HCT116 (cell line): Measurements from ENCODE around the gene SYCP3. TPM values are rescaled to one million over a fixed set of nuclear protein-coding genes. Genes with fewer than 3 reads are reported as not detected.

Source experiments
- ATAC-seq: fragments of 200-7000 bp; cut with Tn5 transposase; 2 replicates; pipeline ENCODE4 v1.9.1; 2020; ENCODE audit warnings: mild to moderate bottlenecking, moderate library complexity
- BruUV-seq: library from RNA; stranded (reverse); fragments of 400-500 nt; replicated peaks from 2 replicates; lab custom pipeline; 2021; lab: Mats Ljungman, UMichigan
- CTCF ChIA-PET: fragments of 300-600 bp; sonication (Branson Sonifier 250); formaldehyde crosslinking; loops from one replicate; lab custom pipeline; 2021; ENCODE audit warnings: antibody characterized with exemption; lab: Charles Lee
- POLR2A ChIA-PET: fragments of 300-600, 350-600 bp; sonication (Branson Sonifier 250); formaldehyde crosslinking; loops from one replicate; lab custom pipeline; 2021; ENCODE audit warnings: antibody characterized with exemption; lab: Charles Lee
- RAD21 ChIA-PET, 2 experiments: fragments of 300-600 bp; sonication (Branson Sonifier 250); formaldehyde crosslinking; loops; one replicate each; lab custom pipeline; 2023; ENCODE audit warnings: low total read pairs in 2 of 2; ENCODE audit not compliant: uncharacterized antibody in 2 of 2, unreplicated experiment in 2 of 2, low non-redundant PET in 1 of 2; lab: Charles Lee
- DNase-seq: peaks from one replicate; pipeline ENCODE4 v3.0.0-alpha.2; 2010; ENCODE audit warnings: low read depth, low spot score
- H2AFZ ChIP-seq: fragments of 200-600 bp; shearing (Covaris generic), sonication (generic); 2 replicates; pipeline ENCODE4 v1.6.1; 2017; ENCODE audit warnings: low read depth, mixed run types, mixed read lengths, antibody characterized with exemption, low read length; ENCODE audit not compliant: poor library complexity, severe bottlenecking
- H3K27ac ChIP-seq: 2 replicates; pipeline ENCODE4 v1.5.1; 2012; ENCODE audit warnings: low read depth, low read length
- H3K27me3 ChIP-seq: fragments of 200-600 bp; sonication (generic); 2 replicates; pipeline ENCODE4 v1.6.1; 2016; ENCODE audit warnings: mixed run types, low read length, mixed read lengths; ENCODE audit not compliant: insufficient read depth
- H3K36me3 ChIP-seq, 2 experiments: fragments of 200-500 bp in 1 of 2; fragments of 200-600 bp in 1 of 2; sonication (Bioruptor generic) in 1 of 2; sonication (generic) in 1 of 2; 2 replicates each; pipeline versions ENCODE4 v1.5.1 to v1.6.1; 2014 to 2016; ENCODE audit warnings: low read length in 2 of 2, inconsistent platforms in 1 of 2, mixed read lengths in 1 of 2, mixed run types in 1 of 2; ENCODE audit not compliant: insufficient read depth in 2 of 2, control insufficient read depth in 1 of 2
- H3K4me1 ChIP-seq, 2 experiments: fragments of 200-600 bp in 1 of 2; sonication (generic) in 1 of 2; 2 replicates each; pipeline versions ENCODE4 v1.5.1 to v1.6.1; 2012 to 2017; ENCODE audit warnings: low read length in 2 of 2, inconsistent platforms in 1 of 2, mild to moderate bottlenecking in 1 of 2, mixed read lengths in 1 of 2, mixed run types in 1 of 2, moderate library complexity in 1 of 2; ENCODE audit not compliant: insufficient read depth in 2 of 2, control insufficient read depth in 1 of 2
- H3K4me2 ChIP-seq: fragments of 200-600 bp; sonication (generic); 2 replicates; pipeline ENCODE4 v1.6.1; 2017; ENCODE audit warnings: mixed run types, low read length, mixed read lengths
- H3K4me3 ChIP-seq, 2 experiments: fragments of 200-600 bp in 1 of 2; sonication (generic) in 1 of 2; replicated peaks in 1 of 2; 2 replicates each; pipeline ENCODE4 v1.5.1; 2011 to 2016; ENCODE audit warnings: low read length in 2 of 2, control low read depth in 1 of 2, low read depth in 1 of 2, mild to moderate bottlenecking in 1 of 2, mixed read lengths in 1 of 2, mixed run types in 1 of 2
- H3K79me2 ChIP-seq: fragments of 200-600 bp; sonication (generic); 2 replicates; pipeline ENCODE4 v1.6.1; 2017; ENCODE audit warnings: mild to moderate bottlenecking, mixed run types, low read length, moderate library complexity, mixed read lengths; ENCODE audit not compliant: insufficient read depth
- H3K9ac ChIP-seq: fragments of 200-600 bp; sonication (generic); 2 replicates; pipeline ENCODE4 v1.6.1; 2016; ENCODE audit warnings: low read length, mixed read lengths
- H3K9me2 ChIP-seq: fragments of 200-600 bp; sonication (generic), shearing (Covaris generic); 2 replicates; pipeline ENCODE4 v1.6.1; 2017; ENCODE audit warnings: mixed run types, mild to moderate bottlenecking, moderate library complexity; ENCODE audit not compliant: insufficient read depth
- H3K9me3 ChIP-seq, 2 experiments: fragments of 200-500 bp in 1 of 2; fragments of 200-600 bp in 1 of 2; sonication (Bioruptor generic) in 1 of 2; sonication (generic) in 1 of 2; 2 replicates each; pipeline ENCODE4 v1.6.1; 2014 to 2017; ENCODE audit warnings: low read length in 2 of 2, mixed read lengths in 2 of 2, inconsistent platforms in 1 of 2, low read depth in 1 of 2, mild to moderate bottlenecking in 1 of 2, mixed run types in 1 of 2, moderate library complexity in 1 of 2; ENCODE audit not compliant: control insufficient read depth in 1 of 2, insufficient read depth in 1 of 2
- H4K20me1 ChIP-seq: fragments of 200-600 bp; sonication (generic), shearing (Covaris generic); 2 replicates; pipeline ENCODE4 v1.6.1; 2017; ENCODE audit warnings: mixed run types, mild to moderate bottlenecking, moderate library complexity; ENCODE audit not compliant: insufficient read depth
- CBX3 ChIP-seq: IDR thresholded peaks from 2 replicates; pipeline ENCODE4 v1.6.1; 2012; ENCODE audit warnings: low read depth
- CEBPB ChIP-seq: IDR thresholded peaks from 2 replicates; pipeline ENCODE4 v1.6.1; 2012; ENCODE audit warnings: low read depth
- EGR1 ChIP-seq: IDR thresholded peaks from 2 replicates; pipeline ENCODE4 v1.6.1; 2012; ENCODE audit warnings: low read depth
- ELF1 ChIP-seq: IDR thresholded peaks from 2 replicates; pipeline ENCODE4 v1.6.1; 2012; ENCODE audit warnings: low read depth, borderline replicate concordance
- RAD21 ChIP-seq: IDR thresholded peaks from 2 replicates; pipeline ENCODE4 v1.6.1; 2012; ENCODE audit warnings: low read depth, mild to moderate bottlenecking
- SIN3A ChIP-seq: IDR thresholded peaks from 2 replicates; pipeline ENCODE4 v1.6.1; 2012; ENCODE audit warnings: low read depth
- SRF ChIP-seq: IDR thresholded peaks from 2 replicates; pipeline ENCODE4 v1.6.1; 2012; ENCODE audit warnings: low read depth
- TCF7L2 ChIP-seq: IDR thresholded peaks from 2 replicates; pipeline ENCODE4 v1.7.0; 2011; ENCODE audit warnings: borderline replicate concordance, inconsistent platforms; ENCODE audit not compliant: insufficient read depth, insufficient read length; ENCODE audit errors: extremely low read depth
- YY1 ChIP-seq: IDR thresholded peaks from 2 replicates; pipeline ENCODE4 v1.6.1; 2011; ENCODE audit warnings: low read length, low read depth, moderate library complexity, mild to moderate bottlenecking; ENCODE audit not compliant: insufficient replicate concordance; ENCODE audit errors: extremely low read depth
- ZNF274 ChIP-seq: fragments of 200-500 bp; sonication (Bioruptor generic); IDR thresholded peaks from 2 replicates; pipeline ENCODE4 v1.6.1; 2014; ENCODE audit warnings: mild to moderate bottlenecking, low read depth, low read length, inconsistent platforms
- intact Hi-C: fragments of 100-400 bp; cut with micrococcal nuclease; formaldehyde crosslinking; loops from 2 replicates; pipeline ENCODE4 v1.10.0; 2022
- total RNA-seq: library from RNA; stranded (reverse); gene quantifications from one replicate; pipeline ENCODE4 v1.2.1, GENCODE V29; 2021; ENCODE audit not compliant: unreplicated experiment
- TF ChIP-seq, protein P1 (sequence below): IDR thresholded peaks from 2 replicates; pipeline ENCODE4 v1.6.1; 2012
- TF ChIP-seq, protein P2 (sequence below), 3 experiments: fragments of 200-600 bp in 1 of 3; sonication (generic) in 1 of 3; IDR thresholded peaks in 2 of 3; conservative IDR thresholded peaks in 1 of 3; 2 replicates each; pipeline ENCODE4 v1.5.1; 2012 to 2017; ENCODE audit warnings: low read depth in 2 of 3, low read length in 2 of 3, antibody characterized with exemption in 1 of 3, borderline replicate concordance in 1 of 3, control low read depth in 1 of 3, mild to moderate bottlenecking in 1 of 3, mixed read lengths in 1 of 3, mixed run types in 1 of 3, moderate library complexity in 1 of 3; ENCODE audit not compliant: insufficient read depth in 1 of 3
- TF ChIP-seq, protein P3 (sequence below): IDR thresholded peaks from 2 replicates; pipeline ENCODE4 v1.6.1; 2011; ENCODE audit warnings: mild to moderate bottlenecking, low read length, moderate library complexity; ENCODE audit not compliant: insufficient replicate concordance; ENCODE audit errors: extremely low read depth

SYCP3 gene
- total RNA-seq, 1 experiment from 2014 or later: not detected

DNA sequence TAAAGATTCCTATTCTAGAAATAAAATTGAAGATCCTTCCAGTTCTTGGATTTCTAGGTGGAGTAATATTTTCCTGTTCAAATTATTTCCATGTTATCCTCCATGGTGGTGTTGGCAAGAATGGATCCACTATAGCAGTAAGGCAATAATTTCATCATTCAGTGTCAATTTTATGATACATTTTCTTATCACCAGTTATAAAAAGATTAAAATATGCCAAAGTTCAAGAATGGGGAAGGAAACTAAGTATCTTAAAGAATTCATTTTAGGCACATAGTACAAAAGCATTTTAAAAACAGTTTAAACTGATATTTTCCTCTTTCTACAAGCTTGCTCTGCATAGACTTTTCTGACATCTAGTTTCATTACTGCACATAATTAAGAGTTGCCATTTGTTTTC, 19.1 kb downstream of the SYCP3 start:
- H4K20me1 ChIP-seq: no peaks in the 10 kb centered on the region
- ChIA-PET POLR2A (no interaction called here), RAD21 (no interaction called here), CTCF (no interaction called here)
- DNase-seq: no peak
- no peak overlapping the region for H3K27ac ChIP-seq
- H3K4me3 ChIP-seq: no peak overlapping the region
- H3K9me2 ChIP-seq: no peaks in the 10 kb centered on the region
- no peak overlapping the region for H3K4me2 ChIP-seq
- TF ChIP-seq YY1 (no peak), EGR1 (no peak), ZNF274 (no peak), ELF1 (no peak), SIN3A (no peak), CBX3 (no peak), CEBPB (no peak), TCF7L2 (no peak), RAD21 (no peak), SRF (no peak)
- TF ChIP-seq, protein P1, sequence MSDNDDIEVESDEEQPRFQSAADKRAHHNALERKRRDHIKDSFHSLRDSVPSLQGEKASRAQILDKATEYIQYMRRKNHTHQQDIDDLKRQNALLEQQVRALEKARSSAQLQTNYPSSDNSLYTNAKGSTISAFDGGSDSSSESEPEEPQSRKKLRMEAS: no peak
- TF ChIP-seq, protein P2, sequence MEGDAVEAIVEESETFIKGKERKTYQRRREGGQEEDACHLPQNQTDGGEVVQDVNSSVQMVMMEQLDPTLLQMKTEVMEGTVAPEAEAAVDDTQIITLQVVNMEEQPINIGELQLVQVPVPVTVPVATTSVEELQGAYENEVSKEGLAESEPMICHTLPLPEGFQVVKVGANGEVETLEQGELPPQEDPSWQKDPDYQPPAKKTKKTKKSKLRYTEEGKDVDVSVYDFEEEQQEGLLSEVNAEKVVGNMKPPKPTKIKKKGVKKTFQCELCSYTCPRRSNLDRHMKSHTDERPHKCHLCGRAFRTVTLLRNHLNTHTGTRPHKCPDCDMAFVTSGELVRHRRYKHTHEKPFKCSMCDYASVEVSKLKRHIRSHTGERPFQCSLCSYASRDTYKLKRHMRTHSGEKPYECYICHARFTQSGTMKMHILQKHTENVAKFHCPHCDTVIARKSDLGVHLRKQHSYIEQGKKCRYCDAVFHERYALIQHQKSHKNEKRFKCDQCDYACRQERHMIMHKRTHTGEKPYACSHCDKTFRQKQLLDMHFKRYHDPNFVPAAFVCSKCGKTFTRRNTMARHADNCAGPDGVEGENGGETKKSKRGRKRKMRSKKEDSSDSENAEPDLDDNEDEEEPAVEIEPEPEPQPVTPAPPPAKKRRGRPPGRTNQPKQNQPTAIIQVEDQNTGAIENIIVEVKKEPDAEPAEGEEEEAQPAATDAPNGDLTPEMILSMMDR (IDR thresholded peaks at IDR 0.05 in 2 of 3, conservative IDR thresholded peaks at IDR 0.05 in 1 of 3; ENCODE audit: borderline replicate concordance in 1 of 3, insufficient read depth in 1 of 3, low read depth in 2 of 3, low read length in 2 of 3): no peak
- TF ChIP-seq, protein P3, sequence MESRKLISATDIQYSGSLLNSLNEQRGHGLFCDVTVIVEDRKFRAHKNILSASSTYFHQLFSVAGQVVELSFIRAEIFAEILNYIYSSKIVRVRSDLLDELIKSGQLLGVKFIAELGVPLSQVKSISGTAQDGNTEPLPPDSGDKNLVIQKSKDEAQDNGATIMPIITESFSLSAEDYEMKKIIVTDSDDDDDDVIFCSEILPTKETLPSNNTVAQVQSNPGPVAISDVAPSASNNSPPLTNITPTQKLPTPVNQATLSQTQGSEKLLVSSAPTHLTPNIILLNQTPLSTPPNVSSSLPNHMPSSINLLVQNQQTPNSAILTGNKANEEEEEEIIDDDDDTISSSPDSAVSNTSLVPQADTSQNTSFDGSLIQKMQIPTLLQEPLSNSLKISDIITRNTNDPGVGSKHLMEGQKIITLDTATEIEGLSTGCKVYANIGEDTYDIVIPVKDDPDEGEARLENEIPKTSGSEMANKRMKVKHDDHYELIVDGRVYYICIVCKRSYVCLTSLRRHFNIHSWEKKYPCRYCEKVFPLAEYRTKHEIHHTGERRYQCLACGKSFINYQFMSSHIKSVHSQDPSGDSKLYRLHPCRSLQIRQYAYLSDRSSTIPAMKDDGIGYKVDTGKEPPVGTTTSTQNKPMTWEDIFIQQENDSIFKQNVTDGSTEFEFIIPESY: no peak
- no peak overlapping the region for H3K9ac ChIP-seq
- H3K27me3 ChIP-seq: no peaks in the 10 kb centered on the region
- ATAC-seq: no peak
- BruUV-seq: no TSS peak
- H3K4me1 ChIP-seq: no peaks in the 10 kb centered on the region
- H3K36me3 ChIP-seq: peaks cover 0 to 4% of the 10 kb centered on the region in 2 experiments; a peak in 2 of 4 replicates
- no peaks in the 10 kb centered on the region for H3K9me3 ChIP-seq
- peaks cover 14% of the 10 kb centered on the region for H3K79me2 ChIP-seq
- intact Hi-C loops: no loop called here
- no peak overlapping the region for H2AFZ ChIP-seq
